Measurements from ENCODE around the gene RNF38.

The RNF38 gene

GRCh38 chr9:36320466-36320865, 79.6 kb downstream of the RNF38 start:
- Histone ChIP-seq H3K4me1 (peaks cover 9% of the 10 kb centered on the region), H3K36me3 (no peaks in the 10 kb centered on the region), H3K4me3 (ENCODE audit: low read depth, low read length) (no peak overlapping the region), H3K9me3 (no peaks in the 10 kb centered on the region), H3K27me3 (no peaks in the 10 kb centered on the region)
- no peak for TF ChIP-seq CTCF (IDR thresholded peaks at IDR 0.05; ENCODE audit: low read depth, low read length)
- no peak for DNase-seq

DNA sequence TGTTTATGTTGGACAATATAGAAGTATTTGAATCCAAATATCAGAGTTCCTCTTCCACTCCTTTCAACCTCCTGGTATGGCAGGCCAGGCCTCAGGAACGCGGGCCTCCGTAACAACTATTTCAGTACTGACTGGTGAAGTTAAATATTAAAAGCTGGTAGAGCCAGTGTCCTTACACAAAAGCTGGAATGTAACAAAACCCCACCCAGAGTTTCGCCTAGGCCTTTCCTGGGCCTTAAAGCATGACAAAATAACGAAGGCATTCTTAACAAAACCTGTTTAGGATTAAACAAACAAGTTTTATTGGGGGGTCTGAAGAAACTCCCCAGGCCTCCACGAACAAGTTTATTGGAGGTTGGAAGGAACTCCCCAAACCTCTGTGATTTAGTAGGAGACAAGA, 80.3 kb downstream of the RNF38 start:
- no peaks in the 10 kb centered on the region for H3K9me3 ChIP-seq
- no peak for TF ChIP-seq CTCF (IDR thresholded peaks at IDR 0.05; ENCODE audit: low read depth, low read length)
- H3K4me1 ChIP-seq = peaks cover 9% of the 10 kb centered on the region
- no peaks in the 10 kb centered on the region for H3K36me3 ChIP-seq
- H3K27me3 ChIP-seq = no peaks in the 10 kb centered on the region
- H3K4me3 ChIP-seq (ENCODE audit: low read depth, low read length) = no peak overlapping the region
- DNase-seq = no peak

DNA sequence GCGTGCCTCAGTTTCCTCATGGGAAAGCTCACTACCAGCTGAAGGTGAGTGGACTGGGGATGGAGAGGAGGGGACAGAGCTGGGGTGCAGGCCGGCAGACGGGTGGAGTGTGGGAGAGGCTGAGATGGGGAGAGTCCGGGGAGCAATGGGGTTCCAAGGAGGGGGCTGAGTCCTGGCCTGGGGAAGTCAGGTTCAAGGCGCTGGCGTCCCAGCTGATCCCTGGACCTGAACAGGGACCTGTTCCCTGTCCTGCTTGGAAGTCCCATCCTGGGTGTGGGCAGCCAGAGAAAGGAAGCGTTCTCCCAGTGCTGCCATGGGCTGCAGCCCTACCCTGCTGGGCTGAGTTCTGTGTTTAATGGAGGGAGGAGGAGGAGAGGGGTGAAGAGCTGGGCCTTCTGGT, 80.9 kb downstream of the RNF38 start:
- H3K9me3 ChIP-seq = no peaks in the 10 kb centered on the region
- no peak for DNase-seq
- no peak for TF ChIP-seq CTCF (IDR thresholded peaks at IDR 0.05; ENCODE audit: low read depth, low read length)
- peaks cover 9% of the 10 kb centered on the region for H3K4me1 ChIP-seq
- no peak overlapping the region for H3K4me3 ChIP-seq (ENCODE audit: low read depth, low read length)
- H3K27me3 ChIP-seq = no peaks in the 10 kb centered on the region
- H3K36me3 ChIP-seq = no peaks in the 10 kb centered on the region

GRCh38 chr9:36318212-36318802, 81.8 kb downstream of the RNF38 start:
- no peak for TF ChIP-seq CTCF (IDR thresholded peaks at IDR 0.05; ENCODE audit: low read depth, low read length)
- Histone ChIP-seq H3K27me3 (no peaks in the 10 kb centered on the region), H3K36me3 (no peaks in the 10 kb centered on the region), H3K4me1 (peaks cover 9% of the 10 kb centered on the region), H3K9me3 (no peaks in the 10 kb centered on the region), H3K4me3 (ENCODE audit: low read depth, low read length) (no peak overlapping the region)
- no peak for DNase-seq

- no peaks in the 10 kb centered on the region for H3K36me3 ChIP-seq
- no peaks in the 10 kb centered on the region for H3K9me3 ChIP-seq
- DNase-seq = no peak
- peaks cover 9% of the 10 kb centered on the region for H3K4me1 ChIP-seq
- H3K4me3 ChIP-seq (ENCODE audit: low read depth, low read length) = no peak overlapping the region
- no peak for TF ChIP-seq CTCF (IDR thresholded peaks at IDR 0.05; ENCODE audit: low read depth, low read length)
- no peaks in the 10 kb centered on the region for H3K27me3 ChIP-seq
These were observed 82.3 kb downstream of the RNF38 start for GRCh38 chr9:36317766-36318165.

DNA sequence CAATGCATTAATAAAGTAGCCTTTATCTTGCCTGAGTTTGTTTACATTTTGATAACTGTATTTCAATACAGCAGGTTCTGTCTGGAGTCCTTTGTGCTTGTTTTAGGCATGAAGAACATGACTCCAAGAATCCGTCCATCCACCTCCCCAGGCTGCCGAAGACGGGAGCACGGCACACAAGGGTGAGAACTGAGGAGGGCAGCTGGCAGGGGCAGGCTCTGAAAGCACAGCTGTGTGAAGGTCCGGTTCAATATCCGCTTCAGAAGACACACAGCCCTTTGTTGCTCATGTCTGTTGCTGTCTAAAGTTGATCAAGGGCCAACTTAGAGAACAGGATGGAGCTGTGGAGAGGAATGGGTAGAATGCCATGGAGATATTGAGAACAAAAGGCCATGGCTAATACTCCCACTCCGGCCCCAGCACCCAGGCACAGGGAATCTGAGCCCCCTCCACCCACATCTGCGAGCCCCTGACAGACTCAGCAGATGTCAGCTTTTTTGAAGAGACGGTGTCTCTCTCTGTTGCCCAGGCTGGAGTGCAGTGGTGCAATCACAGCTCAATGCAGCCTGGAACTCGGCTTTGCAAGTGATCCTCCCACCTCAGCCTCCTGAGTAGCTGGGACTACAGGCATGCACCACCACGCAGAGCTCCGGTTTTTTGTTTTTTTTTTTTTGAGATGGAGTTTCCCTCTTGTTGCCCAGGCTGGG, 83.3 kb downstream of the RNF38 start:
- Histone ChIP-seq H3K4me3 (ENCODE audit: low read depth, low read length) (no peak overlapping the region), H3K4me1 (peaks cover 9% of the 10 kb centered on the region), H3K36me3 (no peaks in the 10 kb centered on the region), H3K9me3 (no peaks in the 10 kb centered on the region), H3K27me3 (no peaks in the 10 kb centered on the region)
- no peak for DNase-seq
- no peak for TF ChIP-seq CTCF (IDR thresholded peaks at IDR 0.05; ENCODE audit: low read depth, low read length)

All from BE2C (cell line).